K562 (cell line): ENCODE data around the gene SERPINB2.

Experiments used
- ARID2 ChIP-seq: fragments of 450-650 bp; IDR thresholded peaks from 2 replicates; pipeline ENCODE4 v1.6.1; 2017; ENCODE audit warnings: antibody characterized with exemption, mild to moderate bottlenecking
- CTCF ChIP-seq, 3 experiments: IDR thresholded peaks in 2 of 3; conservative IDR thresholded peaks in 1 of 3; 2 replicates each; pipeline ENCODE4 v1.5.1; 2011 to 2012; ENCODE audit warnings: low read length in 3 of 3, mild to moderate bottlenecking in 3 of 3, control low read depth in 2 of 3, improper control_type of control experiment in 1 of 3, inconsistent platforms in 1 of 3, low read depth in 1 of 3, mixed read lengths in 1 of 3, moderate library complexity in 1 of 3; ENCODE audit not compliant: insufficient read depth in 2 of 3
- HDAC2 ChIP-seq: fragments of 450-650 bp; IDR thresholded peaks from 2 replicates; pipeline ENCODE4 v1.6.1; 2016; ENCODE audit warnings: mild to moderate bottlenecking
- MAZ ChIP-seq, 2 experiments: fragments of 450-650 bp in 1 of 2; sonication (generic) in 1 of 2; formaldehyde crosslinking; IDR thresholded peaks in 1 of 2; conservative IDR thresholded peaks in 1 of 2; 2 replicates each; pipeline versions ENCODE4 v1.4.0 to v1.5.0; 2020; ENCODE audit warnings: mild to moderate bottlenecking in 1 of 2, missing genetic modification reagents in 1 of 2
- MECOM ChIP-seq: fragments of 250-450 bp; sonication (Bioruptor Pico); IDR thresholded peaks from 2 replicates; pipeline ENCODE4 v1.8.0; 2022; ENCODE audit warnings: inconsistent platforms
- RAD21 ChIP-seq, 2 experiments: fragments of 250-450 bp in 1 of 2; fragments of 450-650 bp in 1 of 2; sonication (Bioruptor Pico) in 1 of 2; formaldehyde crosslinking in 1 of 2; IDR thresholded peaks in 1 of 2; conservative IDR thresholded peaks in 1 of 2; 2 replicates each; pipeline versions ENCODE4 v1.4.0 to v1.8.0; 2020 to 2022; ENCODE audit warnings: mild to moderate bottlenecking in 2 of 2, moderate library complexity in 1 of 2
- SLC30A9 ChIP-seq: fragments of 250-450 bp; sonication (Bioruptor Pico); IDR thresholded peaks from 2 replicates; pipeline ENCODE4 v1.8.0; 2022; ENCODE audit warnings: mild to moderate bottlenecking, moderate library complexity
- TOE1 ChIP-seq, 2 experiments: fragments of 450-650 bp in 1 of 2; sonication (generic) in 1 of 2; formaldehyde crosslinking in 1 of 2; IDR thresholded peaks; 2 replicates each; pipeline versions ENCODE4 v1.7.1 to v1.8.0; 2016 to 2022; ENCODE audit warnings: borderline replicate concordance in 2 of 2, mild to moderate bottlenecking in 2 of 2, antibody characterized with exemption in 1 of 2, inconsistent platforms in 1 of 2, low read depth in 1 of 2, missing genetic modification reagents in 1 of 2, moderate library complexity in 1 of 2
- XRCC5 ChIP-seq: fragments of 200-400 bp; formaldehyde crosslinking; IDR thresholded peaks from 2 replicates; pipeline ENCODE4 v1.6.1; 2017; ENCODE audit warnings: low read depth, mild to moderate bottlenecking, low read length
- ZNF121 ChIP-seq: sonication (generic); formaldehyde crosslinking; conservative IDR thresholded peaks from 2 replicates; pipeline ENCODE4 v1.8.0; 2022; ENCODE audit warnings: missing genetic modification reagents
- ZNF217 ChIP-seq: sonication (generic); formaldehyde crosslinking; IDR thresholded peaks from 2 replicates; pipeline ENCODE4 v1.8.0; 2022; ENCODE audit warnings: mild to moderate bottlenecking, missing genetic modification reagents

DNA sequence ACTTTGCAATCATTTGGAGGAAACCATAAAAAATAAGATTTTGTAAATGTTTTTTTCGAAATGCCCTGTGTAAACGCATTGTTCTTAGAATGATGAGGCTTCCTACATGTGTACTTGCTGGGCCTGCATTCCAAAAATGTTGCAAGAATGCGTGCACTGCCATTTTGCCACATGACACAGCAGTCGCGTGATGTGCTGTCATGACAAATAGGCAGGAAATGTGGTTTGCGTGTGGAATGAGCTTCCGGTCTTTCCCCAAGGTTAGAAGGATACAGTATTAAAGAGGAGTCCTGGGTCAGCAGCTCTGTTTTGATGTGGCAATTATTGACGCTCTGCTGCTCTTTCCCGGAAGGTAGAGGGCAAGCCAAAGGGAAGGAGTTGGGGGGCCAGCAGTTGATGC, 18.1 kb upstream of the SERPINB2 start:
- TF ChIP-seq ZNF217 (CRISPR knock-in tag) (no peak), XRCC5 (no peak), MECOM (no peak), TOE1 (IDR thresholded peaks at IDR 0.05; ENCODE audit: borderline replicate concordance) (no peak), TOE1 (CRISPR knock-in tag; IDR thresholded peaks at IDR 0.05; ENCODE audit: borderline replicate concordance, low read depth) (no peak), CTCF (IDR thresholded peaks at IDR 0.05 in 2 of 3, conservative IDR thresholded peaks at IDR 0.05 in 1 of 3; ENCODE audit: insufficient read depth in 2 of 3, low read depth in 1 of 3, low read length in 3 of 3) (no peak), ZNF121 (no peak), MAZ (CRISPR knock-in tag; conservative IDR thresholded peaks at IDR 0.05 in 1 of 2, IDR thresholded peaks at IDR 0.05 in 1 of 2) (no peak), HDAC2 (no peak), RAD21 (CRISPR knock-in tag; conservative IDR thresholded peaks at IDR 0.05 in 1 of 2, IDR thresholded peaks at IDR 0.05 in 1 of 2) (no peak), ARID2 (no peak), SLC30A9 (CRISPR knock-in tag) (no peak)
